Testis (tissue), 3 donors: ENCODE data around the gene TBC1D25. TPM values are rescaled to one million over a fixed set of nuclear protein-coding genes. Genes with fewer than 3 reads are reported as not detected.

Experiments
- DNase-seq: peaks from one replicate; pipeline ENCODE4 v3.0.0-alpha.2; 2019
- H3K27ac ChIP-seq, 2 donors: fragments of 200-600 bp; sonication (generic); one replicate each; pipeline ENCODE4 v1.5.1; 2019
- H3K27me3 ChIP-seq: fragments of 200-600 bp; sonication (generic); one replicate; pipeline ENCODE4 v1.5.1; 2019
- H3K36me3 ChIP-seq: fragments of 200-600 bp; sonication (generic); one replicate; pipeline ENCODE4 v1.5.1; 2017; ENCODE audit warnings: low read depth; ENCODE audit errors: missing control alignments
- H3K4me1 ChIP-seq: fragments of 200-600 bp; sonication (generic); one replicate; pipeline ENCODE4 v1.5.1; 2019
- H3K4me3 ChIP-seq, 2 donors: fragments of 200-600 bp; sonication (generic); one replicate each; pipeline ENCODE4 v1.5.1; 2017 to 2019
- H3K9me3 ChIP-seq: fragments of 200-600 bp; sonication (generic); one replicate; pipeline ENCODE4 v1.5.1; 2017
- POLR2A ChIP-seq: fragments of 450-650 bp; IDR thresholded peaks from one replicate; pipeline ENCODE4 v1.6.1; 2017; ENCODE audit warnings: antibody characterized with exemption, mild to moderate bottlenecking, moderate library complexity
- WGBS, 2 donors: methylation state at CpG; one replicate each; pipeline ENCODE4 v1.1.5; 2018; 5-methylcytosine and 5-hydroxymethylcytosine counted together
- intact Hi-C: fragments of 100-400 bp; cut with DNase I; formaldehyde crosslinking; loops from one replicate; pipeline ENCODE4 v1.15.1; 2023; ENCODE audit warnings: low total_unique reads
- polyA plus RNA-seq: library from polyadenylated mRNA; stranded (reverse); fragments of 350-450 nt; fragmentation: Illumina TruSeq; extraction: RNeasy Lipid Tissue Mini Kit (QIAGEN cat#74804); gene quantifications from one replicate; pipeline ENCODE4 v1.2.3, GENCODE V29; 2014; ENCODE audit warnings: low read depth, low replicate concordance; ENCODE audit not compliant: insufficient read depth
- total RNA-seq, 2 donors: library from RNA; depleted of rRNA; stranded (reverse); fragments of >200 nt; gene quantifications; one replicate each; pipeline ENCODE4 v1.2.3, GENCODE V29; 2016
- TF ChIP-seq, protein P1 (sequence below), 3 experiments: fragments of 450-650 bp in 2 of 3; fragments of 200-600 bp in 1 of 3; sonication (generic) in 1 of 3; IDR thresholded peaks; one replicate each; pipeline ENCODE4 v1.5.1; 2016 to 2019; ENCODE audit warnings: antibody characterized with exemption in 3 of 3, mild to moderate bottlenecking in 2 of 3, moderate library complexity in 1 of 3

TBC1D25 gene
- total and polyA plus RNA-seq, 3 donors from 2014 or later, result 19.3 to 36.1 (median 27.3) TPM

DNA sequence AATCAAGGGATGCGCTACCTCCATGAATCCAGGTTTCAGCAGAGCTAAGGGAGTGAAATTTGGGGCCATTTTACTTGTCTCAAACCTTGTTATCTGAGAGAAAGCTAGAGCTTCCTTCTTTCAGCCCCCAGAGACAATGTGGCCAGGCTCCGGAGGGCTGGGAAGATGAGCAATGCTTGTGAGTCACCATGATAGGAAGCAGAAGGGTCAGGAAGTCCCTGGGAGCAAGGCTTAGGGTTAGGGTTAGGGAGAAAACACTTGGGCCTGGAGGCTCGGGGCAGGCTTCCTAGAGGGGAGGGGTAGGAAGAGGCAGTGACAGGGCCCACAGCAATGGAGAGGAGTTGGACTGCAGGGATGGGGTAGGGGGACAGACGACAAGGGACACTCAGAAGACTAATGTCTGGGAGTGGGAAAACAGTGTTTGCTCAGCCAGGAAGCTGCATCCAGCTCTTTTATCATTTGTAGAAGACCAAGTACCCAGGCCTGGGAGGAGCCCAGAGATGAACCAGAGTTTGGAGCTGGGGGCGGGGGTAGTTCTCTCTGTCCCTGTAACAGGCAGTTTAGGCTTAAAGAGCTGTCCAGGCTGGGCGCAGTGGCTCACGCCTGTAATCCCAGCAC is 47.1 kb upstream of the TBC1D25 start:
- H3K27ac ChIP-seq, result no peak overlapping the region
- no peaks in the 10 kb centered on the region for H3K27me3 ChIP-seq
- no peaks in the 10 kb centered on the region for H3K4me1 ChIP-seq
- WGBS, 2 donors, result 69 to 73% methylated on average over 6 to 7 of the region's 7 CpGs
- no peaks in the 10 kb centered on the region for H3K9me3 ChIP-seq
- H3K4me3 ChIP-seq, result no peak overlapping the region
- no peak for DNase-seq
- no peaks in the 10 kb centered on the region for H3K36me3 ChIP-seq
- intact Hi-C loops, result no loop called here
- TF ChIP-seq, protein P1, sequence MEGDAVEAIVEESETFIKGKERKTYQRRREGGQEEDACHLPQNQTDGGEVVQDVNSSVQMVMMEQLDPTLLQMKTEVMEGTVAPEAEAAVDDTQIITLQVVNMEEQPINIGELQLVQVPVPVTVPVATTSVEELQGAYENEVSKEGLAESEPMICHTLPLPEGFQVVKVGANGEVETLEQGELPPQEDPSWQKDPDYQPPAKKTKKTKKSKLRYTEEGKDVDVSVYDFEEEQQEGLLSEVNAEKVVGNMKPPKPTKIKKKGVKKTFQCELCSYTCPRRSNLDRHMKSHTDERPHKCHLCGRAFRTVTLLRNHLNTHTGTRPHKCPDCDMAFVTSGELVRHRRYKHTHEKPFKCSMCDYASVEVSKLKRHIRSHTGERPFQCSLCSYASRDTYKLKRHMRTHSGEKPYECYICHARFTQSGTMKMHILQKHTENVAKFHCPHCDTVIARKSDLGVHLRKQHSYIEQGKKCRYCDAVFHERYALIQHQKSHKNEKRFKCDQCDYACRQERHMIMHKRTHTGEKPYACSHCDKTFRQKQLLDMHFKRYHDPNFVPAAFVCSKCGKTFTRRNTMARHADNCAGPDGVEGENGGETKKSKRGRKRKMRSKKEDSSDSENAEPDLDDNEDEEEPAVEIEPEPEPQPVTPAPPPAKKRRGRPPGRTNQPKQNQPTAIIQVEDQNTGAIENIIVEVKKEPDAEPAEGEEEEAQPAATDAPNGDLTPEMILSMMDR (IDR thresholded peaks at IDR 0.05), result no peak
- TF ChIP-seq POLR2A, result no peak

DNA sequence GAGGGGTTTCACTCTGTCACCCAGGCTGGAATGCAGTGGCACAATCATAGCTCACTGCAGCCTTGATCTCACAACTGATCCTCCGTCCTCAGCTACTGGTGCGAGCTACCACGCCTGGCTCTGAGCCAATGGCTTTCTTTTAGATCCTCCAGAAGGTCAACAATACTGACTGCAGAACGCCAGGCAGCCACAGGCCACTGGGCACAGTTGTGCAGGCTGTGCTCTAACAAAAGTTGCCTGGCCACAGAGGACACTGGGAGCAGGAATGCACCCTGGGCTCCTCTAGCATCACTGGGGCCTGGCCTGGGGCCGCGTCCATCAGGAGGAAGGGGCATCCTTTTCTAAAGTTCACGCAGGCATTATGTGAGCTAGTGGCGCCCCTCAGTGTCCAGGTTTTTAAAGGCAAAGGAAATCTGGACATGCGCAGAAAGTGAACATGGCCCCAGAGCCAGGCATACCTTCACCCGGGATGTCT is 45.6 kb upstream of the TBC1D25 start:
- Histone ChIP-seq H3K4me3 (no peak overlapping the region), H3K4me1 (no peaks in the 10 kb centered on the region), H3K27me3 (no peaks in the 10 kb centered on the region), H3K9me3 (no peaks in the 10 kb centered on the region), H3K27ac (no peak overlapping the region), H3K36me3 (no peaks in the 10 kb centered on the region)
- DNase-seq, result peak; percentile 58
- WGBS, 2 donors, result 34 to 62% methylated on average over 4 to 10 of the region's 10 CpGs
- TF ChIP-seq, protein P1 (IDR thresholded peaks at IDR 0.05), result no peak
- no peak for TF ChIP-seq POLR2A
- intact Hi-C loops, result no loop called here

DNA sequence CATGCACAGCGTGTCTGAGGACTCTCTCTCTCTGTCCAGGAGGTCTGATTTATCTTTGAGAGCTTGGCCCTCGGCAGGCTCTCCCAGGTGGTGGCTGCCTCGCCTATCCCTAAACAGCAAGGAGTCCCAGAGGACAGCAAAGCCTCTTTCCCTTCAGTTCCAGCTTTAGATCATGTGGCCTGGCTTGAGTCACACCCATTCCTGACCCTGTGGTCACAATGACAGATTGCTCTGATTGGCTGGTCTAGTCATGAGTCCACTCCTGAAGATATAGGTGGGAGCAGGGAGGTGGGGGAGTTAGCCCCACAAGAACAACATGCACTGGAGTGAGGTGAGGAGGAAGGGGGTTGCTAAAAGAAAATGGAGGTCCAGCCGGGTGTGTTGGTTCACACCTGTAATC is 42.9 kb upstream of the TBC1D25 start:
- no peaks in the 10 kb centered on the region for H3K27me3 ChIP-seq
- 93 to 94% methylated on average over 4 of the region's 4 CpGs for WGBS, 2 donors
- H3K27ac ChIP-seq, result no peak overlapping the region
- no peaks in the 10 kb centered on the region for H3K36me3 ChIP-seq
- H3K9me3 ChIP-seq, result no peaks in the 10 kb centered on the region
- TF ChIP-seq, protein P1 (IDR thresholded peaks at IDR 0.05), result no peak
- TF ChIP-seq POLR2A, result no peak
- intact Hi-C loops, result no loop called here
- H3K4me3 ChIP-seq, result no peak overlapping the region
- H3K4me1 ChIP-seq, result no peaks in the 10 kb centered on the region
- DNase-seq, result no peak

DNA sequence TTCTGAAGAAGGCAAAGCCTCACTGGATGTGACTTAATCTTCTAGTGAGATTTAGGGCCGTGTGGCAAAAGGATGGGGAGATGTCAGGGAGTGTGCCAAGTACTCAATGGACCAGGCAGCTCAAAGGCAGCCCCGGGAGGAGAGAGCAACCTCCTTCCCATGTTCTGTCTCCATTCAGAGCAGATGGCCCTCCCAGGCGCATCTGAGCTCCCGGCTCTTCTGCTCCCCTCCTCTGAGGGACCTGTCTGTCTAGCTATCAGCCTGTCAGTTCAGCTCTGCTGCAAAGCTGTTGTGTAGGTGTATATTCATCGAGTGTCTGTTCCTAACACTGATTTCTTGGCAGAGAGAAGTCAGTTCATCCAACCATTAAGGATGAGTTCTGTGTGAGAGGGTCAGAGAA is 41.6 kb upstream of the TBC1D25 start:
- TF ChIP-seq, protein P1 (IDR thresholded peaks at IDR 0.05), result no peak
- TF ChIP-seq POLR2A, result no peak
- WGBS, 2 donors, result 50 to 75% methylated on average over 1 to 5 of the region's 5 CpGs
- DNase-seq, result no peak
- Histone ChIP-seq H3K4me1 (no peaks in the 10 kb centered on the region), H3K36me3 (no peaks in the 10 kb centered on the region), H3K27ac (no peak overlapping the region), H3K4me3 (no peak overlapping the region), H3K27me3 (no peaks in the 10 kb centered on the region), H3K9me3 (no peaks in the 10 kb centered on the region)
- intact Hi-C loops, result no loop called here

DNA sequence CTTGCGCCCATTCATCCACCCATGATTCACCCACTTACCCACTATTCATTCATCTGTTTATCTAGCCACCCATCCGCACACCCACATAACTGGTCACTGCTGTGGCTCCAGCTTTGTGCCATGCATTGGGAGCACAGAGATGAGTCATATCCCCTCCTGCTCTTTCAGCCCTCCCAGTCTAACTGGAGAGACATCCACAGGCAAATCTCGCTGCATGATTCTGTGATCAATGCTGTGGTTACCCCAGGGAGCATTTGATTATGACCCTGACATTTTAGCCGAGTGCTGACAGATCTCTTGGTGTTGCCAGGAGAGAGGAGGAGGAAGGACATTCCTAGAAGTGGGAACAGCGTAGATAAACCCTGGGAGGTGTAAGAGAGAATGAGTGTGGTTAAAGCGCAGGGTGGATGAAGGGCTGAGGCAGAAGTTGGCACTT is 41.1 kb upstream of the TBC1D25 start:
- H3K27me3 ChIP-seq, result no peaks in the 10 kb centered on the region
- H3K36me3 ChIP-seq, result no peaks in the 10 kb centered on the region
- intact Hi-C loops, result no loop called here
- no peak for TF ChIP-seq POLR2A
- TF ChIP-seq, protein P1 (IDR thresholded peaks at IDR 0.05), result no peak
- 56 to 66% methylated on average over 4 to 6 of the region's 6 CpGs for WGBS, 2 donors
- H3K27ac ChIP-seq, result no peak overlapping the region
- no peaks in the 10 kb centered on the region for H3K4me1 ChIP-seq
- no peaks in the 10 kb centered on the region for H3K9me3 ChIP-seq
- no peak for DNase-seq
- no peak overlapping the region for H3K4me3 ChIP-seq
